GM12878 (cell line): Measurements from ENCODE around the gene C3. TPM values are rescaled to one million over a fixed set of nuclear protein-coding genes. Genes with fewer than 3 reads are reported as not detected.

Source experiments
- ATAC-seq: fragments of 200-7000 bp; cut with Tn5 transposase; 3 replicates; pipeline ENCODE4 v1.9.1; 2020; ENCODE audit warnings: mild to moderate bottlenecking, moderate library complexity
- BruUV-seq: library from RNA; stranded (reverse); fragments of 400-500 nt; replicated peaks from 2 replicates; lab custom pipeline; 2021; lab: Mats Ljungman, UMichigan
- CTCF ChIA-PET: fragments of 300-600 bp; sonication (Branson Sonifier 250); formaldehyde crosslinking; extraction: SDS; loops from one replicate; lab custom pipeline; 2021; ENCODE audit warnings: inconsistent platforms; lab: Yijun Ruan, JAX
- POLR2A ChIA-PET: fragments of 350-600 bp; formaldehyde crosslinking; extraction: SDS; loops from one replicate; lab custom pipeline; 2021; ENCODE audit warnings: inconsistent platforms; lab: Charles Lee
- RAD21 ChIA-PET: fragments of 300-600 bp; sonication (Branson Sonifier 250); formaldehyde crosslinking; loops from one replicate; lab custom pipeline; 2023; ENCODE audit warnings: antibody characterized with exemption; ENCODE audit not compliant: unreplicated experiment; lab: Charles Lee
- SMC1A ChIA-PET: fragments of 300-600 bp; sonication (Branson Sonifier 250); formaldehyde crosslinking; loops from one replicate; lab custom pipeline; 2023; ENCODE audit not compliant: unreplicated experiment, uncharacterized antibody; lab: Charles Lee
- DNase-seq: peaks from one replicate; pipeline ENCODE4 v3.0.0-alpha.2; 2011; ENCODE audit warnings: low read depth, low spot score
- FAIRE-seq: peaks from 3 replicates; lab custom pipeline; 2011; peaks lifted over from hg19 to GRCh38; lab: Jason Lieb, UNC
- H2AFZ ChIP-seq: 2 replicates; pipeline ENCODE4 v1.6.0; 2011; ENCODE audit warnings: low read depth, low read length, control low read depth; ENCODE audit not compliant: control insufficient read depth
- H3K27ac ChIP-seq: 2 replicates; pipeline ENCODE4 v1.5.1; 2011; ENCODE audit warnings: control low read depth; ENCODE audit not compliant: control insufficient read depth, insufficient read depth
- H3K27me3 ChIP-seq, 2 experiments: replicated peaks in 1 of 2; 2 replicates each; pipeline versions ENCODE4 v1.6.0 to v1.6.1; 2011; ENCODE audit warnings: low read length in 1 of 2; ENCODE audit not compliant: control insufficient read depth in 2 of 2, insufficient read depth in 2 of 2
- H3K36me3 ChIP-seq, 2 experiments: 2 replicates each; pipeline ENCODE4 v1.5.1; 2011; ENCODE audit warnings: low read length in 1 of 2; ENCODE audit not compliant: control insufficient read depth in 2 of 2, insufficient read depth in 2 of 2
- H3K4me1 ChIP-seq: 2 replicates; pipeline ENCODE4 v1.6.1; 2011; ENCODE audit warnings: mild to moderate bottlenecking, low read length, moderate library complexity, mixed read lengths; ENCODE audit not compliant: control insufficient read depth, insufficient read depth
- H3K4me2 ChIP-seq: 2 replicates; pipeline ENCODE4 v1.6.0; 2011; ENCODE audit warnings: control low read depth; ENCODE audit not compliant: control insufficient read depth, insufficient read depth
- H3K4me3 ChIP-seq: fragments of 200-600 bp; sonication (generic); 2 replicates; pipeline ENCODE4 v1.5.1; 2016
- H3K79me2 ChIP-seq: 2 replicates; pipeline ENCODE4 v1.6.0; 2011; ENCODE audit warnings: low read length; ENCODE audit not compliant: control insufficient read depth, insufficient read depth
- H3K9ac ChIP-seq: 2 replicates; pipeline ENCODE4 v1.8.0; 2011; ENCODE audit warnings: low read length, control low read depth, mixed read lengths; ENCODE audit not compliant: control insufficient read depth, insufficient read depth
- H3K9me3 ChIP-seq: replicated peaks from 3 replicates; pipeline ENCODE4 v1.5.1; 2011; ENCODE audit warnings: mild to moderate bottlenecking, low read length; ENCODE audit not compliant: control insufficient read depth, insufficient read depth
- H4K20me1 ChIP-seq: 2 replicates; pipeline ENCODE4 v1.6.0; 2011; ENCODE audit not compliant: control insufficient read depth, insufficient read depth
- ATF3 ChIP-seq: IDR thresholded peaks from 2 replicates; pipeline ENCODE4 v1.6.1; 2011; ENCODE audit warnings: low read depth, mild to moderate bottlenecking, low read length, moderate library complexity, borderline replicate concordance; ENCODE audit errors: extremely low read depth
- ELK1 ChIP-seq: IDR thresholded peaks from 2 replicates; pipeline ENCODE4 v1.6.1; 2012; ENCODE audit warnings: low read depth, low read length, improper control_type of control experiment
- EZH2 ChIP-seq: IDR thresholded peaks from 2 replicates; pipeline ENCODE4 v1.6.1; 2012; ENCODE audit warnings: low read depth, mild to moderate bottlenecking, control low read depth, inconsistent platforms, low read length, borderline replicate concordance; ENCODE audit not compliant: control insufficient read depth
- FOXK2 ChIP-seq: fragments of 450-650 bp; IDR thresholded peaks from 2 replicates; pipeline ENCODE4 v1.6.1; 2017; ENCODE audit warnings: mild to moderate bottlenecking, moderate library complexity
- HCFC1 ChIP-seq: fragments of 150-350 bp; IDR thresholded peaks from 2 replicates; pipeline ENCODE4 v1.6.1; 2014; ENCODE audit warnings: low read length
- HDAC6 ChIP-seq: fragments of 200-600 bp; sonication (generic); IDR thresholded peaks from one replicate; pipeline ENCODE4 v1.8.0; 2017; ENCODE audit warnings: antibody characterized with exemption; ENCODE audit not compliant: unreplicated experiment
- IKZF2 ChIP-seq, 2 experiments: fragments of 450-650 bp; IDR thresholded peaks; 2 replicates each; pipeline ENCODE4 v1.6.1; 2017; ENCODE audit warnings: mild to moderate bottlenecking in 2 of 2, moderate library complexity in 2 of 2
- MAX ChIP-seq: IDR thresholded peaks from 2 replicates; pipeline ENCODE4 v1.6.1; 2012; ENCODE audit warnings: low read depth, low read length, improper control_type of control experiment
- NFYA ChIP-seq: IDR thresholded peaks from 2 replicates; pipeline ENCODE4 v1.6.1; 2011; ENCODE audit warnings: low read depth, mild to moderate bottlenecking, low read length, improper control_type of control experiment, borderline replicate concordance
- NR2C2 ChIP-seq: IDR thresholded peaks from 2 replicates; pipeline ENCODE4 v1.6.1; 2011; ENCODE audit warnings: borderline replicate concordance, low read depth; ENCODE audit not compliant: control insufficient read depth, insufficient read length
- PAX8 ChIP-seq: fragments of 450-650 bp; IDR thresholded peaks from 2 replicates; pipeline ENCODE4 v1.6.1; 2017; ENCODE audit warnings: mild to moderate bottlenecking, moderate library complexity
- POLR2AphosphoS5 ChIP-seq: IDR thresholded peaks from 2 replicates; pipeline ENCODE4 v1.6.1; 2011; ENCODE audit warnings: mild to moderate bottlenecking, low read length, inconsistent platforms
- RELB ChIP-seq: fragments of 450-650 bp; IDR thresholded peaks from 2 replicates; pipeline ENCODE4 v1.6.1; 2017; ENCODE audit warnings: low read depth, mild to moderate bottlenecking, moderate library complexity
- SIX5 ChIP-seq: IDR thresholded peaks from 2 replicates; pipeline ENCODE4 v1.6.1; 2011; ENCODE audit warnings: mild to moderate bottlenecking, low read depth, low read length, moderate library complexity; ENCODE audit not compliant: severe bottlenecking
- SKIL ChIP-seq: fragments of 450-650 bp; IDR thresholded peaks from 2 replicates; pipeline ENCODE4 v1.6.1; 2017; ENCODE audit warnings: mild to moderate bottlenecking, low read depth, inconsistent platforms; ENCODE audit not compliant: poor library complexity, severe bottlenecking
- SP1 ChIP-seq: IDR thresholded peaks from one replicate; pipeline ENCODE4 v1.6.1; 2011; ENCODE audit warnings: low read depth, low read length
- STAT1 ChIP-seq: fragments of 450-650 bp; conservative IDR thresholded peaks from 2 replicates; pipeline ENCODE4 v1.6.1; 2014; ENCODE audit warnings: antibody characterized with exemption, mild to moderate bottlenecking
- TCF7 ChIP-seq: IDR thresholded peaks from 2 replicates; pipeline ENCODE4 v1.6.1; 2014; ENCODE audit warnings: antibody characterized with exemption, borderline replicate concordance
- ZNF207 ChIP-seq: fragments of 450-650 bp; IDR thresholded peaks from 2 replicates; pipeline ENCODE4 v1.6.1; 2014; ENCODE audit warnings: antibody characterized with exemption, mild to moderate bottlenecking, borderline replicate concordance
- ZNF274 ChIP-seq: IDR thresholded peaks from one replicate; pipeline ENCODE4 v1.8.0; 2011; ENCODE audit not compliant: insufficient read length, insufficient read depth
- WGBS: methylation state at CpG from one replicate; pipeline ENCODE4 v1.1.6; 2016; ENCODE audit warnings: low lambda C conversion rate; ENCODE audit not compliant: insufficient replicate concordance, insufficient coverage; ENCODE audit errors: missing lambda C conversion rate; 5-methylcytosine and 5-hydroxymethylcytosine counted together
- in situ Hi-C: fragments of 300-500 bp; cut with MboI; formaldehyde crosslinking; loops from 9 replicates; pipeline ENCODE4 v1.14.3; 2018; ENCODE audit warnings: mixed read lengths
- intact Hi-C: fragments of 100-400 bp; cut with micrococcal nuclease; formaldehyde crosslinking; loops from one replicate; pipeline ENCODE4 v1.14.2; 2022; ENCODE audit not compliant: unreplicated experiment
- polyA plus RNA-seq, 11 experiments: library from polyadenylated mRNA; depleted of rRNA in 4 of 11; unstranded in 6 of 11; stranded (reverse) in 5 of 11; fragments of >200 nt; fragmentation: Nextera tagmentation in 4 of 11; fragmentation: Illumina TruSeq in 1 of 11; extraction: Ambion mirVana in 4 of 11; extraction: Trizol in 1 of 11; gene quantifications; 1 replicate in 1 of 11; 2 replicates in 10 of 11; pipeline versions ENCODE4 v1.2.1 to v1.2.3, GENCODE V29; 2011 to 2016; ENCODE audit warnings: inconsistent platforms in 2 of 11, missing spikeins in 2 of 11, low read depth in 1 of 11
- total RNA-seq, 4 experiments: library from RNA; depleted of rRNA in 3 of 4; stranded (reverse); fragments of >200 nt in 3 of 4; fragmentation: Illumina TruSeq in 1 of 4; extraction: Trizol in 1 of 4; gene quantifications; 2 replicates each; pipeline versions ENCODE4 v1.2.1 to v1.2.3, GENCODE V29; 2013 to 2021

The C3 gene
- total and polyA plus RNA-seq, 10 of the 15 experiments (the other 5 are each of a cell fraction or from before 2014, with no cell fraction given) = 0.20 to 6.7 (median 0.72) TPM

GRCh38 chr19:6693681-6694080, 26.8 kb downstream of the C3 start:
- TF ChIP-seq FOXK2 (no peak), NR2C2 (no peak), MAX (no peak), STAT1 (no peak), SP1 (no peak), ELK1 (no peak), ZNF274 (no peak), IKZF2 (IDR thresholded peaks at IDR 0.05) (no peak), TCF7 (no peak), EZH2 (no peak), RELB (no peak), POLR2AphosphoS5 (no peak), ZNF207 (no peak), SKIL (no peak), NFYA (no peak), SIX5 (no peak), HCFC1 (no peak), PAX8 (no peak), ATF3 (no peak), HDAC6 (no peak)
- BruUV-seq = no TSS peak
- no peak overlapping the region for H3K4me3 ChIP-seq
- ATAC-seq (peak; percentile 39), FAIRE-seq (no peak), DNase-seq (no peak)
- WGBS = 40% methylated on average over 5 of the region's 7 CpGs
- CTCF ChIA-PET = no interaction called here
- H3K36me3 ChIP-seq = no peaks in the 10 kb centered on the region
- H3K27me3 ChIP-seq = no peaks in the 10 kb centered on the region
- no peaks in the 10 kb centered on the region for H3K4me1 ChIP-seq
- H3K9ac ChIP-seq = no peak overlapping the region
- no peak overlapping the region for H3K4me2 ChIP-seq
- SMC1A ChIA-PET = no interaction called here
- H3K79me2 ChIP-seq = no peaks in the 10 kb centered on the region
- RAD21 ChIA-PET = no interaction called here
- no peak overlapping the region for H3K27ac ChIP-seq
- in situ Hi-C loops = no loop called here
- H2AFZ ChIP-seq = no peak overlapping the region
- peaks cover 1% of the 10 kb centered on the region; the same call in 1 of the 3 replicates for H3K9me3 ChIP-seq
- POLR2A ChIA-PET = no interaction called here
- H4K20me1 ChIP-seq = no peaks in the 10 kb centered on the region
- intact Hi-C loops = no loop called here
